Epidermal melanocyte (primary cell): Measurements from ENCODE around the gene SNHG17.
"Not testable (repeated sequence)": the region's sequence is repeated elsewhere in the genome, so short reads cannot be mapped to it uniquely, and the experiment has no call there.

ENCODE experiments used
- DNase-seq: peaks from one replicate; pipeline ENCODE4 v3.0.0; 2011; ENCODE audit warnings: low spot score; ENCODE audit not compliant: insufficient read length

The SNHG17 gene

GRCh38 chr20:38447931-38448675 is 13.0 kb upstream of the SNHG17 start:
- DNase-seq: no peak

- DNase-seq: no peak
These were observed 12.1 kb upstream of the SNHG17 start for GRCh38 chr20:38447251-38447661.

GRCh38 chr20:38446441-38447209 is 11.5 kb upstream of the SNHG17 start:
- peak; percentile 63 for DNase-seq

GRCh38 chr20:38445901-38446425 is 10.8 kb upstream of the SNHG17 start:
- DNase-seq: no peak

DNA sequence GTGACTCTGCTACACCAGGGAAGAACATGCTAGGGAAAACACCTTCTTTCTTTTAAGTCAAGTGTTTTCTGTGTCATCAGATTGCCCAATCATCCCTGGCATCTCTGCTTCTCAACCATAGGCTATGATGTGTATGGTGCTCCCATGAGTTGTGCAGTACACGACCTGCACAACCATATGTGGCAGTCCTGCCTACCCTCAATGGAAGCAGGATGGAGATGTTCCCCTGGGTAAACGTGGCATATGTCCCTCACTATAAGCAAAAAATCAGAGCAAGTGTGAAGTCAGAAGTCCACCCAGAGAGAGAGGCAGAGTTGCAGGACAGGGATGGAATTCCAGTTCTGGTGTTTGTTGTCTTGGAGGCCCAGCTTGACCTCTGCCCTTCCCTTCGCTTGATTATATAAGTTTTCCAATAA is 10.3 kb upstream of the SNHG17 start:
- DNase-seq: no peak

DNA sequence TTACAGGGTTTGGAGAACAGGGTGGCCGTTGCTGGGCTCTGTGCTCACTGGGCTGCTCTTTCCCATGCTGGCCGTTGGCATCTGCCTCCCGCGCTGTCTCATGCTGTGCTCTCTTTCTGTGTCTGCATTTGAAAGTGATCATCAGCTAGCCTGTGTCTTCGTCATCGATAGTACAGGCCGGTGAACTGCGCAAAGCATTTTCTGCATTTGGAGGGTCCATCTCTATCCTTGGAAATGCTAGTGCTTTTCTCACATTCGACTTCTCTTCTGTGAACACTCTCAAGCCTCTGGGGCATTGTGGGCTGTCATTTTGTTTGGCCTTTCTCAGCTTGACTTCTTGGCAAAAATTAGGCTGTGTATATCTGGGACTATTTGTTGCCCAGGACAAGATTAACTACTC is 6.8 kb upstream of the SNHG17 start:
- no peak for DNase-seq

DNA sequence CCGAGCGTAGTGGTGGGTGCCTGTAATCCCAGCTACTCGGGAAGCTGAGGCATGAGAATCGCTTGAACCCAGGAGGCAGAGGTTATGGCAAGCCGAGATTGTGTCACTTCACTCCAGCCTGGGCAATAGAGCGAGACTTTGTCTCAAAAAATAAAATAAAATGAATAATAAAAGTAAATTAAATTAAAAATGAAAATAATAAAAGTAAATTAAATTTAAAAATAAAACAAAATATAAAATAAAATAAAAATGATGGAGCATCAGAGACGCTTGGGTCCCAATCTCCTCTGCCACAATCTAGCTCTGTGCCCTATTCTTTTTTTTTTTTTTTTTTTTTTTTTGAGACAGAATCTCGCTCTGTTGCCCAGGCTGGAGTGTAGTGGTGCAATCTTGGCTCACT is 6.0 kb upstream of the SNHG17 start:
- not testable (repeated sequence) for DNase-seq

GRCh38 chr20:38437796-38438195 is 2.7 kb upstream of the SNHG17 start:
- no peak for DNase-seq

- no peak for DNase-seq
These were observed 419 bp upstream of the SNHG17 start for GRCh38 chr20:38435555-38435939.

DNA sequence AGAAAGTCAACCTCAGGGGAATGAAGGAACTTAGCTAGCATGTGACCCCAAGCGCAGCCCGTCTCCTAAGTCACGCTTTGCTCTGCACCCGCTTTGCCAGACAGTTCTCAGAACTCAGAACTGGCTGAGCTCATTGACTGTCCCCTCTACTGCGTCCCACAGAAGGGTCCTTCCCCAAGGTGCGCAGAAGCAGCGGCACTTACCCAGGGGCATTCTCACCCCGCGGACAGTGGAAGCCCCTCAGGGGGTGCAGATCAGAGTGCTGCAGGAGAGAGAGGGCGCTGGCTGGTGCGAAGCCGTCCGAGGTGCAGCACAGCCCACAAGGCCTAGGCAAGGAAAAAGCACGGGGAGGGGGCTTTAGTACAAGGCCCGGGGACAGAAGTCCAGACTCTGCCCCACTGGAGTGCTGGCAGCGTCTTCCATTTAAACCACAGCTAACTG is 807 bp downstream of the SNHG17 start:
- DNase-seq: no peak

- DNase-seq: no peak
These were observed 1.7 kb downstream of the SNHG17 start for GRCh38 chr20:38433304-38433972.

DNA sequence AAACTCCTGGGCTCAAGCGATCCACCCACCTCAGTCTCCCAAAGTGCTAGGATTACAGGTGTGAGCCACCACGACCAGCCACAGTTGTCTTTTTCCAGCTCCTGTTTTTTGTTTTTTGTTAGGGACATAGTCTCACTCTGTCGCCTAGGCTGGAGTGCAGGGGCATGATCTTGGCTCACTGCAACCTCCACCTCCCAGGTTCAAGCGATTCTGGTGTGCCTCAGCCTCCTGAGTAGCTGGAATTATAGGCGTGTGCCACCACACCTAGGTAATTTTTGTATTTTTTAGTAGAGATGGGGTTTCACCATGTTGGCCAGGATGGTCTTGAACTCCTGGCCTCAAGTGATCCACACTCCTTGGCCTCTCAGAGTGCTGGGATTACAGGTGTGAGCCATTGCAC is 2.3 kb downstream of the SNHG17 start:
- DNase-seq: not testable (repeated sequence)

DNA sequence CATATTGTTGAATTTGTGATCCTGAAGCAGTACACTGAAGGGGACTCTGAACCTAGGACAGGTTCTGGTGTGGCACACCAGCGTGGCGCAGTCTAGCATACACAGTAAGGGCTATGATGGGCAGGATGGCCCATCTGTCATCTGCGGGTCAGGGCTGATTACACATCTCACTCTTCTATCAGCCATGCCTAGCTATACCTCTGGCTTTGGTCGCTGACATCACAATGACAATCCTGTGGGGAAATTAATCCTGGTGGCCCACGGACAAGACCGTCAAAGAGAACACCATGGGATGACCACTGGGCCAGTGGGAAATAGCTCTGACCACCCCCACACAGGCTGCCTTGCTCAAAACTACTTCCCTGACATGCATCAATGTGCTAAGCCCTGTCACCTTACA is 2.8 kb downstream of the SNHG17 start:
- no peak for DNase-seq

GRCh38 chr20:38430679-38431325 is 4.3 kb downstream of the SNHG17 start:
- no peak for DNase-seq

- DNase-seq: no peak
These were observed 5.8 kb downstream of the SNHG17 start for GRCh38 chr20:38429301-38429700.

DNA sequence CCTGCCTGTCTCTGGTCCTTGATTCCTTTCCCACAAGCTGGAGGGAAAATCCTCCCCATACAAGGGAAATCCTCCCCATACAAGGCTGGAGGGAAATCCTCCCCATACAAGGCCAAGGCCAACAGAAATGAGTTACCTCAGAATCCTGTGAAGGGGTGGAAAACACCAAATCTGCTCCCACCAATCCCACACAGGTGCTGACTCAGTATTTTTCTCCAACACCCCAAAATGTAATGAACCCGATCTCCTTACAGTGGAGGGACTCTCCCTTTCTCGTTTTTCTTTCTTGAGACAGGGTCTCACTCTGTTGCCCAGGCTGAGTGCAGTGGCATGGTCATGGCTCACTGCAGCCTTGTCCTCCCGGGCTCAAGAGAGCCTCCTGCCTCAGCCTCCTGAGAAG is 6.3 kb downstream of the SNHG17 start:
- DNase-seq: no peak

- DNase-seq: no peak
These were observed 7.5 kb downstream of the SNHG17 start for GRCh38 chr20:38427655-38428023.

DNA sequence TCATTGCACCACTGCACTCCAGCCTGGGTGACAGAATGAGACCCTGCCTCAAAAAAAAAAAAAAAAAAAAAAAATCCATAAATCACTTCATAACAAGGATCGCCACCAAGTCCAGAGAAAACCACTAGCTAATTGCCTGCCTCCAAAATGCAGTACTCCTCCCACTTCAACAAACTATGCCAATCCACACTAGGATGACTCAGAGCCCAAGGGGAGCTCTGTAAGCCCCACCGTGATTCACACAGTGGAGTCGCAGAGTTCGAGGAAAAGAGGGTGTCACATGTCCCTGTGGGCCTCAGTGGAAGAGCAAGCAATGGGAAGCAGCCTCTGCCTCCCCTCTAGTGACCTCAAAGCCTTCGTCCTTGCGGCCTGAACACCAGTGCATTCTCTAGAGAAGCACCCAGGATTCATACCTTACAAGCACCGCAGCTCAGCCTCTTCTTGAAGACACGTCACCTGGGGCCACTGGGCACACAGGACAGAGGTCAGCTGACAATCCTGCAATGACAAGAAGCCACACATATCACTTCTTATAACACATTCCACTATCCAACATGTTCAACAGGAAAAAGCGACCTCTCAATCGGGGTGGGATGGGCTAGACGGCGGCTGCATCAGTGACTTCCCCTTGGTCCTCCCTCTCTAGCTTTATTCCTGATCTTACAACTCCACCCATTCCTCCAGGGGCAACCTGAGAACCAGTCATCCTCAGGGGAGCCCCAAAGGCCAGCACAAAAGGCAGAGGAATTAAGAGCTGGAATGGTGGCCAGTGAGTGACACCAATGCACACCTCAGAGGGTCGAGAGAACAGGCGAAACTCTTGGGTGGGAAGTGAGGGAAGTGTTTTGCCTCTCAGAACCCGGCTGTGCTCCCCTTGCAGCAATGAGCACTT is 8.9 kb downstream of the SNHG17 start:
- no peak for DNase-seq

DNA sequence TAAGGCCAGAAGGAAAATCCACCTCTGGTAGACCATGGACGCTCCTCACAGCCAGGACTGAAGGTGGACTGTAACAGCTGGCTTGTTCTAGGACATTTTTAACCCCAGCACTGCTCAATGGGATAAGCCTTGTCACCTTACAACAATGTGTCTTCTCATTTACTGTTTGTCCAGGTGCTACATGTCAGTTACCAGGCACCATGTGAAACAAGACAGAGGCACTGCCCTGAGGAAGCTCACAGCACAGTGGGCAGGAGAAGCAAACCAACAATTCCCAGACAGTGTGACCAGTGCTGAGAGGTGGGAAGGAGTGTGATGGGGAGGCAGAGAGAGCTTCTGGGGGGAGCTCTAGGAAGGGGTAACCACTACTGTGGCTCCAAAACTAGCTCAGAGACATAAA is 10.7 kb downstream of the SNHG17 start:
- no peak for DNase-seq

- DNase-seq: no peak
These were observed 11.6 kb downstream of the SNHG17 start for GRCh38 chr20:38423541-38423940.

- DNase-seq: no peak
These were observed 13.2 kb downstream of the SNHG17 start for GRCh38 chr20:38421915-38422314.
